GM15510 (cell line): ENCODE results near the gene ZNF136.

Experiments used
- POLR2A ChIP-seq: IDR thresholded peaks from 3 replicates; pipeline ENCODE4 v1.6.1; 2011; ENCODE audit warnings: borderline replicate concordance; ENCODE audit not compliant: insufficient read length; ENCODE audit errors: extremely low read depth

The ZNF136 gene

DNA sequence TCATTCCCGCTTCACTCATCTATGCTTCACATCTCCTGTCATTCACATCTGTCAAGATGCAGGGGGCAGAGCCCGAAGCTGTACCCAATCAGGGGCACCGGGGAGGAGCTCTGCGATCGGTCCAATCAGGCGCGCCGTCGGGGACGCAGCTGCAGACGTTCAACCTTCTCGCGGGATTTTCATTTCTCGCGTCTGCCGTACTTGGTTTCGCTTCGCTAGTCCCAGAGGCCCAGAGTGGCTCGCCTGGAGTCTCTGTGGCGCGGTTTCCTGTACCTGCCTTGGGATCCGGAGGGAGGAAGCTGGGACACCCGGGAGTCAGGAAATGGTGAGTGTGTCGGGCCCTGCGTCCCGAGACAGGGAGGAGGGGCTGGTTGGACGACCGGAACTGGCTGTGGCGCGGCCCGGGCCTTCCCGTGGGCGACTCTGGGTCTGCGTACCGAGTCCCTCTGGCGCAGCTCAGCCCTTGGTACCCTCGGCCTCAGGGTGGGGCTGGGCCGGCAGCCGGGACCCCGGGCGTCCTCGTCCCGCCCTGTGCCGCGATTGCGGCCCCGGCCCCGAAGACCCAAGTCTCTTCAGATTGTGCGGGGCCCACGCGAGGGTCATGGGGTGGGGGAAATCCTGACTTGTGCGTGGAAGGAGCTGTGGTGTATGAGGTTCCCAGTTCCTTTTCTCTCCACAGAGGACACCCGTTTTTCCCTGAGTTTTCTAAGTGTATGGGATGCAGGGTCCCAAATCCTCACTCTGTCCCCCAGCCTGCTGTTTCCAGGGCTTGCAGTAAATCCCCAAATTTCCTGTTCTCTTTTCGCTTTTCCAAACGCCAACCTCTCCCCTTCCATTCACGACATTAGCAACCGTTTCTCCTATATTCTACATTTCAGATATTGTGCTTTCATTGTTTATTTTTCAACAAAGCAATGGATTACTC is at the start of gene ZNF136:
Gene ZNF136 (plus strand): TSS at position 215 of the 925 bp plus-strand sequence. CDS start 108 bp downstream, at position 323.
- TF ChIP-seq POLR2A, result peak; percentile 84

DNA sequence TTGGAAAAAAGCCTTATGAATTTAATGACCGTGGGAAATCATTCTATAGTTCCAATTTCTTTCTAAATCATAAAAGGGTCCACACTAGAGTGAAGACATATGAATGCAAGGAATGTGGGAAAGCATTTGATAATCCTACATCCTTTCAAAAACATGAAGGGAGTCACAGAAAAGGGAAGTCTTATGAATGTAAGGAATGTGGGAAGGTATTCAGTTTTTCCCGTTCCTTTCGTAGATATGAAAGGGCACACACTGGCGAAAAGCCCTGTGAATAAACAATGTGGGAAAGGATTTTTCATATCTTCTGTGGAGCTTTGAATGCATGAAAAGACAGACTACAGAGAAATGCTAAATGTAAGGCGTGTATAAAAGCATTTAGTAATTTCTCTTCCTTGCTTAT is 49.8 kb upstream of the ZNF136 start:
- TF ChIP-seq POLR2A, result no peak

DNA sequence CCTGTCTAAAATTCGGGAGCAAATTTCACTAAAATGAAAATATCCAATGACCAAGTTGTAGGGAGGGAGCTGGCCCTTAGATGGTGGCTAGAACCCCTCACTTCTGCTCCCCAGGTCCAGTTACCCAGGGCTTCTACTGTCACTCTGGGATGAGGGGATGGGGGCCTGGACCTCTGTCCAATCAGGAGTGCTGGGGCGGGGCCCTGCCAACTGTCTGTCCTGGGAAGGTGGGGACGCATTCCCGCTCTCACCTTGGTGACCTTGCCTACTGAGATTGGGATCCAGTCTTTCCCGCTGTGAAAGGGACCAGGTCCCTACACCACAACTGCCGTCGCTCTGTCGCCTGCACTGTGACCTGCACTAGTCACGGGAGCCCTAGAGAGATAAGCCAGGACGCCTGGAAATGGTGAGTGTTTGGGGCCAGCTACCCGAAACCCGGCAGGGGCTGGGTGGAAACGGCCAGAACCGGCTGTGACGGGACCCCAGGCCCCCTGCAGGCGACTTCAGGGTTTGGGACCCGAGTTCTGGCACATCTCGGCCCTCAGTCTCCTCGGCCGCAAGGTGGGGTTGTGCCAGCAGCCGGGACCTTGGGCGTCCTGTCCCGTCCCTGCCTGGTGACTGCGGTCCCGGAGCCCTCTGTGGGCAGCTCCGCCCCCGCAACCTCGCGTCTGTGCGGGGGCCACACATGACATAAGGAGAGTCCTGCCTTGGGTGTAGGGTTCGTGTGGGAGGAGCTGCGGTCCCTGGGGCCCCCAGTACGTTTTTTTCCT is 45.5 kb upstream of the ZNF136 start:
- no peak for TF ChIP-seq POLR2A

DNA sequence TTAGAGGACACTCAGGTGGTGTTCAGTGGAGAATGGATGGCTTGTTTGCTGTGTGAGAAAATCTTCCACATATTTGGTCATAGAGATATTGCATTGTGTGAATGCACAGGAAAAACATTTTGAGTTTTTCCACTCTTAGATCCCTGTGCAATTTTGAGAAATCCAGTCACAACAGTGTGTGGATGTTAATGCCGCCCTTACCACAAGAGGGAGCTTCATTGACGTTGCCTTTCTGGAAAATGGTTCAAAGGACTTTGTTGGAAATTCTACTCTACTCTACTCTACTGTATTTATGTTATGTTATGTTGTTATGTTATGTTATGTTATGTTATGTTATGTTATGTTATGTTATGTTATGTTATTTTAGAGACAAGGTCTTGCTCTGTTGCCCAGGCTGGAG is 36.2 kb upstream of the ZNF136 start:
- no peak for TF ChIP-seq POLR2A

DNA sequence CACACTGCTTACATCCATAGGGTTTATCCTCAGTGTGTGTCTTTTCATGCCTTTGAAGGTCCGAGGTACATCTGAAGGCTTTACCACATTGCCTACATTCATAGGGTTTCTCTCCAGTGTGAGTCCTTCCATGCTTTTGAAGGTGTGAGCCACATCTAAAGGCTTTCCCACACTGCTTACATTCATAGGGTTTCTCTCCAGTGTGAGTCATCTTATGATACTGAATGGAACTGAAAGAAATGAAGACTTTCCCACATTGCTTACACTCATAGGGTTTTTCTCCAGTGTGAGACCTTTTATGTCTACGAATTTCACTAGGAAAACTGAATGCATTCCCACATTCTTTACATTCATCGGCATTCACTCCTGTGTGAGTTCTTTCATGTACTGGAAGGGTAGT is 29.8 kb upstream of the ZNF136 start:
- TF ChIP-seq POLR2A, result no peak

DNA sequence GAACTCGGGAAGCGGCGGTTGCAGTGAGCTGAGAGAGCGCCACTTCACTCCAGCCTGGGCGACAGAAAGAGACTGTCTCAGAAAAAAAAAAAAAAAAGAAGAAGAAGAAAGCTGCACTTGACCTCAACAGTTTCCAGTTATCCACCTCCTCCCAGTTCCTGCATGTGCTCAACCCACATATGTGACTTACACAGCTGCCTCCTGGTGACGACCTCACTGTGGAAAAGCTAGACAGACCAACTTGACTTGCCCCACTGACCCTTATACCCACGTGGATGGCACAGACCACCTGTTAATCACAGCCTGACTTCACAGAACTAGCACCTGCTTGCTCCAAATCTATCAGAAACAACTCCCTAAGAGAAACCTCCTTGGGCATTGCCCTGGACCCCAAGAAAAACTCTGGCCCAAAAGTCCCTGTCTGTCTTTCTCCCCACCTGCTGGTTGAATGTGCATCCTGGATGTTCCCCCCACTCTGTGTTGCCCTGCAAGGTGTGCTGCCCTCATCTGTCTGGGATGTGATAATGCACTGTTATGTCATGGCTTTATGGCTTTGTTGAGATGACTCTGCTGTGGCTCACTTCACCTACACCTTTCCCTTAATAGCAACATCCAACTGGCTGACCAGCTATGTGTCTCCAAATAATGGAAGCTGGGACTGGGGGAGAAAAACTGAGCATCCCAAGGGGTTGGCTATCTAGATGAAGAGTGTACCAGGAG is 25.5 kb upstream of the ZNF136 start:
- TF ChIP-seq POLR2A, result no peak

DNA sequence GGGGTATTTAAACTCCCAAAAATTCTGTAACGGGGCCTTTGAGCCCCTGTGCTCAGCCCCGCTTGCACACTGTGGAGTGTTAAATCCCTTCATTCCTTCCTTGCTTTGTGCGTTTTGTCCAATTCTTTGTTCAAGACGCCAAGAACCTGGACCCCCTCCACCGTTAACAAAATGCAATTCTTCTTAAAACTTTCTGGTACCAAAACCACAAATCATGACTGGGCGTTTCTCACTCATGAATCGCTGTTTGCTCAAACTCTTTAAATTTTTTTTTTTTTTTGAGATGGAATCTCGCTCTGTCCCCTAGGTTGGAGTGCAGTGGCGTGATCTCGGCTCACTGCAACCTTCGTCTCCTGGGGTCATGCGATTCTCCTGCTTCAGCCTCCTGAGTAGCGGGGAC is 23.6 kb upstream of the ZNF136 start:
- no peak for TF ChIP-seq POLR2A

DNA sequence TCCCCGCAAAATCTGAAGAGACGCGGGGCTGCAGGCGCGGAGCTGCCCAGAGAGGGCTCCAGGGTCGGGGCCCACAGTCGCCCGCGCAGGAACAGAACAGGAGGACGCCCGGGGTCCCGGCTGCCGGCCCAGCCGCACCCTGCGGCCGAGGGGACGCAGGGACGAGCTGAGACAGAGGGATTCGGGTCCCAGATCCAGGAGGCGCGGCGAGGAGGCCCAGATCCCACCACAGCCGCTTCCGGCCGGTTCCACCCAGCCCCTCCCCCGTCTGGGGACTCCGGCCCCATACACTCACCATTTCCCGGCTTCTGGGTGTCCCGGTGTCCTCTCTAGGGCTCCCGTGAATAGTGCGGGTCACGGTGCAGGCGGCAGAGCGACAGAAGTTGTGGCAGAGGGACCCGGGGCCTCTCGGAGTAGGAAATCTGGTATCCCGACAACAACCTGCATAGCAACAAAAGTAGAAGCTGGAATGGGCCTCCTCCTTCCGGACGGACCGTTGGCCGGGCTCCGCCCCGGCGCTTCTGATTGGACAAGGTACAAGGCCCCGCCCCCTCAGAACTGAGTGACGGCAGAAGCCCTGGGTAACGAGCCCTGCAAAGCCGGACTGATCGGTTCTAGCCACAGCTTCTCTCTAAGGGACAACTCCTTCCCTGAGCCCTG is 22.9 kb upstream of the ZNF136 start, which contains the start of gene ZNF20:
Gene ZNF20 (minus strand): TSS at position 466 of the 660 bp plus-strand sequence. CDS start 168 bp downstream, at position 298.
- peak; percentile 52 for TF ChIP-seq POLR2A

DNA sequence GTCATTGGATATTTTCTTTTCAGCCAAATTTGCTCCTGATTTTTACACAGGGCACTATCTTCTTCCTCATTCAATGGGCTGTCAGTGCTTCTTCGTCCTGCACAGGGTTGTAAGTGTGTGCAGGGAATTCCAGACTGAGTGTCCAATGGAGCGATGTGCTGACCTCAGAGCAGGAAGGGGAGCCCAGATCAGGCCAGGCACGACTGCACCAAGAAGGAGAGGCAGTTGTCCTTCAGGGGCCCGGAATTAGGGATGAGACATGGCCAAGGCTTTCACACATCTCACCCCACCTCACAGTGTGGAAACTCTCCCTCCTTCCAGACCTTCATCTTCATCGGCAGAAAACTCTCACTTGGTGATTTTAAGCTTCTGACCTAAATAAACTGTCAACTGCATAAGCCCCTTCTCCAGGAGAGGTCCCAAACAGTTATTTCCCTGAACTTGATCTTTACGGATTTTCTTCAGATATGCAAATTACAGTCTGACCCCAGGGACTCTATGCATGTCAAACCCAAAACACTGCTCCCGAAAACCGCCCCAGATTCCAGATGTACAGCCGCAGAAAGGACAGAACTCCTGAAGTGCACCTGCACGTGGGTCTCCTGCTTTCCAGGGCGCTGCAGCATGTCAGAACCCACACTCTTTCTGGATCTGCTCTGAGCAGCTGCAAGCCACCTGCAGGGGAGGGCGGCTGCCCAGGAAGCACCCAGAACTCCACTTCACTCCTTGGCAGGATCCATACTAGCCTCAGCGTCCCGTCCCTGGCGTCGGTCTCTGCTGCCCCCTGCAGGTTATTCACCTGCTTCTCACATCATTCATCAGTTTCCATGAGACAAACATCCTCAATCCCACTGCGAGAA is 22.1 kb upstream of the ZNF136 start:
- TF ChIP-seq POLR2A, result no peak

DNA sequence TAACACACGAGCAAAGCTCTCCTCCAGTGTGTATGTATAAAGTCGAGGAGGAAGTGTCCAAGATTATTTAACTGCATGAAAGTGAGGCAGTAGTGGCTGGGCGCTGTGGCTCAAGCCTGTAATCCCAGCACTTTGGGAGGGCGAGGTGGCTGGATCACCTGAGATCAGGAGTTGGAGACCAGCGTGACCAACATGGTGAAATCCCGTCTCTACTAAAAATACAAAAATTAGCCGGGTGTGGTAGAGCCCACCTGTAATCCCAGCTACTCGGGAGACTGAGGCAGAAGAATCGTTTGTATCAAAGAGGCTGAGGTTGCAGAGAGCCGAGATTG is 21.5 kb upstream of the ZNF136 start:
- no peak for TF ChIP-seq POLR2A

DNA sequence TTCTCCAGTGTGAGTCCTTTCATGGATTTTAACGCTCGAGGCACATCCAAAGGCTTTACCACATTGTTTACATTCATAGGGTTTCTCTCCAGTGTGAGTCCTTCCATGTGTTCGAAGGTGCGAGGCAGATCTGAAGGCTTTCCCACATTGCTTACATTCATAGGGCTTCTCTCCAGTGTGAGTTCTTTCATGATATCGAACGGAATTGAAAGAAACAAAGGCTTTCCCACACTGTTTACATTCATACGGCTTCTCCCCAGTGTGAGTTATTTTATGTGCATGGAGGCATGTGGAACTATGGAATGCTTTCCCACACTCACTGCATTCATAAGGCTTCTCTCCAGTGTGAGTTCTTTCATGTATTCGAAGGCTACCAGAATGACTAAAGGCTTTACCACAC is 17.5 kb upstream of the ZNF136 start:
- no peak for TF ChIP-seq POLR2A

DNA sequence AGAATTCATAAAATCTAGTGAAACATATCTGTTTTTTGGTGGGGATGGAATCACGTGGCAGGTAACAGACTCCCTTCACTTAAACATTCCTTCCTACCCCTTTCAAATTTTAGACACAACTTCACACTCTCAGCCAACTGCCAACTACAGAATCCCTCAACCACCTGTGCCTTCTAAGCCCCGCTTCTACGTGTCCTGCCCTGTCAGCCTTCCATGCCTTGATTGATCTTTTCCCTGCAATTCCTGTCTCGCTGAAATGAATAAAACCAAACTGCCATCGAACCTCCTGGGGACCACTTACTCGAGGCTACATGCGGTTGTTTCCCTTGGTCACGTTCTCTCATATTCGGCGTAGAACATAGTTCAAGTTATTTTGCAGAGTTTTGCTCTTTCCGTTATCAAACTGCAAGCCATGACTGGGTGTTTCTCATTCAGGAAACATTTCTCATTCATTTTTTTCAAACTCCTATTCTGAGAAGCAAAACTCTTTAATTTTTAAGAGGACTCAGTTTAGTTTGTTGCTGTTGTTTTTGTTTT is 7.5 kb upstream of the ZNF136 start:
- TF ChIP-seq POLR2A, result no peak
